Breast epithelium (tissue), 4 donors: ENCODE measurements around the gene RUFY1. TPM values are rescaled to one million over a fixed set of nuclear protein-coding genes. Genes with fewer than 3 reads are reported as not detected.
A peak's percentile ranks its signal among the peaks of the same experiment; 100 is the strongest.
"Not testable (repeated sequence)": the region's sequence is repeated elsewhere in the genome, so short reads cannot be mapped to it uniquely, and the experiment has no call there.

ENCODE experiments used
- DNase-seq, 2 donors: peaks; one replicate each; pipeline ENCODE4 v3.0.0-alpha.2; 2019; ENCODE audit warnings: low spot score in 2 of 2
- H3K27ac ChIP-seq, 2 donors: fragments of 200-600 bp; sonication (generic) in 1 of 2; one replicate each; pipeline ENCODE4 v1.5.1; 2016 to 2019; ENCODE audit warnings: mild to moderate bottlenecking in 1 of 2
- H3K27me3 ChIP-seq, 2 donors: fragments of 200-600 bp; sonication (generic) in 1 of 2; one replicate each; pipeline versions ENCODE4 v1.5.1 to v1.6.0; 2017 to 2019; ENCODE audit warnings: control low read depth in 1 of 2, mild to moderate bottlenecking in 1 of 2
- H3K36me3 ChIP-seq: fragments of 200-600 bp; one replicate; pipeline ENCODE4 v1.5.1; 2019
- H3K4me1 ChIP-seq, 2 donors: fragments of 200-600 bp; sonication (generic); one replicate each; pipeline ENCODE4 v1.5.1; 2016 to 2019; ENCODE audit warnings: control low read depth in 1 of 2
- H3K4me3 ChIP-seq, 3 donors: fragments of 200-600 bp; sonication (generic); 1 replicate in 2 of 3; 2 replicates in 1 of 3; pipeline ENCODE4 v1.5.1; 2016 to 2019; ENCODE audit warnings: mild to moderate bottlenecking in 3 of 3, moderate library complexity in 2 of 3
- H3K9me3 ChIP-seq, 2 donors: fragments of 200-600 bp; sonication (generic) in 1 of 2; one replicate each; pipeline ENCODE4 v1.5.1; 2016 to 2019; ENCODE audit warnings: control low read depth in 1 of 2
- POLR2A ChIP-seq: fragments of 450-650 bp; IDR thresholded peaks from one replicate; pipeline ENCODE4 v1.6.1; 2016; ENCODE audit warnings: antibody characterized with exemption, mild to moderate bottlenecking, moderate library complexity
- POLR2AphosphoS5 ChIP-seq, 3 donors: sonication (generic); formaldehyde crosslinking; IDR thresholded peaks; one replicate each; pipeline ENCODE4 v1.6.1; 2017; ENCODE audit warnings: antibody characterized with exemption in 3 of 3
- intact Hi-C: fragments of 100-400 bp; cut with DNase I; formaldehyde crosslinking; loops from one replicate; pipeline ENCODE4 v1.15.1; 2023; ENCODE audit warnings: low total_unique reads
- total RNA-seq, 3 donors: library from RNA; depleted of rRNA; stranded (reverse); fragments of >200 nt; gene quantifications; one replicate each; pipeline ENCODE4 v1.1.0, GENCODE V29; 2016
- TF ChIP-seq, protein P1 (sequence below), 3 donors: fragments of 450-650 bp; IDR thresholded peaks; one replicate each; pipeline ENCODE4 v1.5.1; 2016 to 2017; ENCODE audit warnings: antibody characterized with exemption in 3 of 3, mild to moderate bottlenecking in 3 of 3, moderate library complexity in 3 of 3

The RUFY1 gene
- total RNA-seq, 3 donors from 2014 or later = 51.8 to 70.0 (median 62.6) TPM

DNA sequence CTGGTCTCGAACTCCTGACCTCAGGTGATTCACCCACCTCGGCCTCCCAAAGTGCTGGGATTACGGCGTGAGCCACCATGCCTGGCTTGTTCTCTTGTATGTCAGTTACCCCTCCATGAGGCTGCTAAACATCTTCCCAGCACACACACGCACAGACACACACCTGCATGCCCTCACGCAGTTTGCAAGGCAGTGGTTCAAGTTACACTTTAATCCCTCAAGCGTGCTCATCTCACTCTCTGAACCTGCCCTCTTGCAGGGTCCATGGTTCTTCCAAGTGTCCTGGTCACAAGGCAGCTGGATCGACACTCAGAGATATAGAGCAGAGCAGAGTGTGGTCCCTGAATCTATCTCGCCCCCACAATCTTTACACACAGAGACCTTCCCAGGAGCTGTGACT is 34.1 kb upstream of the RUFY1 start:
- Histone ChIP-seq H3K4me1 (no peaks in the 10 kb centered on the region), H3K4me3 (no peak overlapping the region), H3K27ac (no peak overlapping the region), H3K36me3 (no peaks in the 10 kb centered on the region), H3K9me3 (peaks cover 0 to 5% of the 10 kb centered on the region in 2 donors), H3K27me3 (no peaks in the 10 kb centered on the region)
- intact Hi-C loops = no loop called here
- no peak for DNase-seq
- no peak for TF ChIP-seq POLR2A
- TF ChIP-seq, protein P1, sequence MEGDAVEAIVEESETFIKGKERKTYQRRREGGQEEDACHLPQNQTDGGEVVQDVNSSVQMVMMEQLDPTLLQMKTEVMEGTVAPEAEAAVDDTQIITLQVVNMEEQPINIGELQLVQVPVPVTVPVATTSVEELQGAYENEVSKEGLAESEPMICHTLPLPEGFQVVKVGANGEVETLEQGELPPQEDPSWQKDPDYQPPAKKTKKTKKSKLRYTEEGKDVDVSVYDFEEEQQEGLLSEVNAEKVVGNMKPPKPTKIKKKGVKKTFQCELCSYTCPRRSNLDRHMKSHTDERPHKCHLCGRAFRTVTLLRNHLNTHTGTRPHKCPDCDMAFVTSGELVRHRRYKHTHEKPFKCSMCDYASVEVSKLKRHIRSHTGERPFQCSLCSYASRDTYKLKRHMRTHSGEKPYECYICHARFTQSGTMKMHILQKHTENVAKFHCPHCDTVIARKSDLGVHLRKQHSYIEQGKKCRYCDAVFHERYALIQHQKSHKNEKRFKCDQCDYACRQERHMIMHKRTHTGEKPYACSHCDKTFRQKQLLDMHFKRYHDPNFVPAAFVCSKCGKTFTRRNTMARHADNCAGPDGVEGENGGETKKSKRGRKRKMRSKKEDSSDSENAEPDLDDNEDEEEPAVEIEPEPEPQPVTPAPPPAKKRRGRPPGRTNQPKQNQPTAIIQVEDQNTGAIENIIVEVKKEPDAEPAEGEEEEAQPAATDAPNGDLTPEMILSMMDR (IDR thresholded peaks at IDR 0.05) = no peak
- no peak for TF ChIP-seq POLR2AphosphoS5 (IDR thresholded peaks at IDR 0.05)

DNA sequence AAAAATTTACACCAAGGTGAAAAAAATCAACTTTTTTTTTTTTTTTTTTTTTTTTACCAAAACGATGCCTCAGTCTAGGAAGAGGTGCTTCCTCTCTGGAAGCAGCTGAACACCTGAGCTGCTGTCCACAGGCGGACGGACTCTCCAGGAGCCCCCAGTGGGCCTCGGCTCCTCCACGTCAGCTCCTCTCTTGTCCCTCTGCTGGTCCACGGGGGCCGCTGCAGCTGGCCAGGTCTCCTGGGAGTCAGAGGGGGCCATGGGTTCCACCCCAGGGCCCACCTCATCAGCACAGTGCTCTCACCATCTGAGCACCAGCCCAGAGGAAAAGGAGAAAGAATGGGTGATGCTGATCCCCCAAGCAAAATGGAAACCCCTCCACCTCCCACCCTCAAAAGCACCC is 32.6 kb upstream of the RUFY1 start:
- intact Hi-C loops, H3K27me3 ChIP-seq, H3K27ac ChIP-seq: not testable (repeated sequence)

DNA sequence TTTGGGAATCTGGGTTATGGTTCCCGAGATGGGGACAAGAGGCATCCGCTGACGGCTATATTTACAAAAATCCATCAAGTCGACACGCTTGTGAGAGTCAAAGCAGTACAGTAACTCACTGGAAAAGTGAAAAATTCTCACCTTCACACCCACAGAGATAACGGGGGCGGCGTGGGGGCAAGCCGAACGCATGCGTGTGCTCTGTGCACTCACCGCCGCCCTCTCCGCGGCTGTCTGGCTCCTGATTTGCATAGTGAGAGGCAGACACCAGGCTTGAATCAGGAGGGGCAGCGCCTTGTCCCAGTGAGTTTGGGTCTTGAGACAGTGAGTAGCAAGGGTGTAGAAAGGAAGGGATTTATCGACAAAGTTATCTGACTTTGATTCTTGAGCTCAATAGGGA is 32.0 kb upstream of the RUFY1 start:
- intact Hi-C loops, H3K9me3 ChIP-seq, H3K4me1 ChIP-seq, H3K36me3 ChIP-seq, H3K27me3 ChIP-seq, H3K27ac ChIP-seq, DNase-seq, H3K4me3 ChIP-seq: not testable (repeated sequence)

More for the DNA sequence above, 32.6 kb upstream of the RUFY1 start:
- not testable (repeated sequence) for H3K36me3 ChIP-seq, H3K4me3 ChIP-seq, H3K4me1 ChIP-seq, H3K9me3 ChIP-seq, DNase-seq

DNA sequence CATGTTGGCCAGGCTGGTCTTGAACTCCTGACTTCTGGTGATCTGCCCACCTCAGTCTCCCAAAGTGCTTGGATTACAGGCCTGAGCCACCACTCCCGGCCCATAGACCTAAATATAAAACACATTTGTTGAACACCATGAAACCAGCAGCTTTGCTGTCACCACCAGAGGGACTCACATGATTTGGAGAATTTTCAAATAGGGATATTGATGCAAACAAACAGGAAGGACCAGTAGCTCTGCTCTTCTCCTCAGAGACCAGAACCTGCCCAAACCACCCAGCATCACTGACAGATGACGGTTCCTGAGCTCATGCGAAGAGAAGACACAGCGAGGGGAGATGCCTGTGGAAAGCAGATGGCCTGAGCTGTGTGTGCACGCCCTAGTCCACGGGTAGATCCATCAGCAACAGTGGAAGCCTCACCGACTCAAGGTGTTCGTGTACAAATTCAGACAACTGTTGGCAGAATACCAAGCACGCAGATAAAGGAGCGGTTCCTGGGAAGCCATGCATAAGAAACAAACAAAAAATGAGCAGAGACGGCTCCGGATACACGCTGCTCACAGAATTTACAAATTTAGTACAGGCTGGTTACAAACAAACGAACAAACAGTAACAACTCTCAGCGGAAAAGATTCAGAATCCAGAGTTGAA is 30.8 kb upstream of the RUFY1 start:
- H3K4me1 ChIP-seq, H3K27ac ChIP-seq, DNase-seq, H3K4me3 ChIP-seq, H3K36me3 ChIP-seq, H3K9me3 ChIP-seq, H3K27me3 ChIP-seq, intact Hi-C loops: not testable (repeated sequence)

DNA sequence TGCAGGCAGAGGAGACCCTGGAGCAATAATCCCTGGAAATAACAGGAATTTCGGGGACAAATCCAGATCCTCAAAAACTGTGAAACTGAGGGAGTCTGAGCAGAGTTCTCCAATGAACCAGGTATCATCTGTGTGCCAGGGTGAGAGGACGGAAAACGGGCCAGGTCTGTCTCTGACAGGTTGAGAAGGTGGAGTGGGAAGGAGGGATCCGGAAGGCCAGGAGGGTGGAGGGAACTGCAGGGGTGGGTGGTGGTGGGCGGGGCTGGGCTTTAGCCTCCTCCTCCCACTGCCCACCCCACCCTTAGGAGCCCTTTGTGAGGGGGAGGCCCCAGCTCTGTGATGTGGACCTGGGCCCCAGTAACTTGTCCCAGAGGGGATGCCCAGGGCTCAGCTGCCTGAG is 28.2 kb upstream of the RUFY1 start:
- H3K27ac ChIP-seq, H3K27me3 ChIP-seq, H3K4me1 ChIP-seq, H3K9me3 ChIP-seq, H3K4me3 ChIP-seq, DNase-seq, intact Hi-C loops, H3K36me3 ChIP-seq: not testable (repeated sequence)

DNA sequence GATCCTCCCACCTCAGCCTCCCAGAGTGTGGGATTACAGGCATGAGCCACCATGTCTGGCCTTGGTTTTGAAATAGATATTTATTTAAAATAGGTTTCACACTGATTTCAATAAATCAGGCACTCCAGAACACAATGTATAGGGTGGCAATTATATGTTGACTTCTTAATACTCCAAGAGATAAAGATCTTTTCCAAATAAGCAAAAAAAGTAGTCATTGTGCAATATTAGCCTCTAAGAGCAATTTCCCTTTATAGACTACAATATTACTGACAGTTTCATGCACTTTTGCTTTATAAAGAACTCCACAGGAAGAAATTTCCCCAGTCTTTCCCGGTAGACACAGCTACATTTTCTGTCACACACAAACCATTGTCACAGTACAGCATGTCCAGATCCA is 23.4 kb upstream of the RUFY1 start:
- no peak for TF ChIP-seq POLR2AphosphoS5 (IDR thresholded peaks at IDR 0.05)
- TF ChIP-seq POLR2A = no peak
- TF ChIP-seq, protein P1 (IDR thresholded peaks at IDR 0.05) = no peak
- intact Hi-C loops = no loop called here
- H3K27ac ChIP-seq = no peak overlapping the region

DNA sequence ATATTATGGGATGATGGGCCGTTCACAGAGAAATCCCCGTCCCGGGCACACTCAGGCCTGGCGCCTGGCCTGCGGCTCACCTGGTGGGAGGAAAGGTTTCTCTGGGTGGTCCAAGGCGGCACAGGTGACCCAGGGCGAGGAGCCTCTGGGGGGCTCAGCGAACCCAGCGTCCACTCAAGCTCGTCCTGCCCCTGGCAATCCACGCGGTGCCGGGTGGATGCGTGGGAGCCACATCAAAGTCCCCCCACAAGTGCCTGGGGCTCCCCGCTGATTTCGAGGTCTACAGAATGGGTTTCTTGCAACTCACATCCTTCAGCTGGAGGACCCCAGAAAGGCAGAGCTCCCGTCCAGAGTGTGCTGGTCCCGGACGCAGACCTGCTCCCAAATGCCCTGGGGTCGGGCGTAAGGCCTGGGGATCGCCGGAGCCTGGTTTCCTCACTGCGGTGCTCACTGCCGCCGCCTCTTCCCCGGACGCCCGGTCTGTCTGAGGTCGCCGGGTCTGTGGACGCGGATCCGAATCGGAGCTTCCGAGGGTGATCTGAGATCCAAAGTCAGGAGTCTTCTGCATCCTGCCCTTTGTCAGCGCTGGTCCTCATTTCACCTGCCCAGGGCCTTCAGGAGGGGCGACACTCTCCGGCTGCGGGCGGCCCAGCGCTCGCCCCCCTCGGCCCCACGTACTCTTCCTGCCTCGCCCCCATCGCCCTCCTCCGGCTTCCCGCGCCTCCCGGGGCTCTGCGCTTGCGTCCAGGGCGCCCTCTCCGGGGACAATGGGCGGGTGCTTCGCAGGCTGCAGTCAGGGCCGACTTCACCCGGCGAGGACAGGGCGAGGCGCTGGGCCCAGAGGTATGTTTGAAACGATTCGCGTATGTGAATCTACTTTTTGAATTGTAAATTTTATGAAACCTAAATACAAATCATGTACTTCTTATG is 20.0 kb upstream of the RUFY1 start:
- DNase-seq = peak; percentile 62
- H3K9me3 ChIP-seq = no peaks in the 10 kb centered on the region
- no peaks in the 10 kb centered on the region for H3K36me3 ChIP-seq
- intact Hi-C loops = no loop called here
- H3K4me1 ChIP-seq = no peaks in the 10 kb centered on the region
- H3K27ac ChIP-seq = peak overlapping the region; percentile 33 to 36
- no peak for TF ChIP-seq POLR2AphosphoS5 (IDR thresholded peaks at IDR 0.05)
- TF ChIP-seq, protein P1 (IDR thresholded peaks at IDR 0.05) = no peak
- TF ChIP-seq POLR2A = no peak
- H3K27me3 ChIP-seq = no peaks in the 10 kb centered on the region
- peak overlapping the region; percentile 45 to 67 (median 59) for H3K4me3 ChIP-seq

More for the DNA sequence above, 23.4 kb upstream of the RUFY1 start:
- DNase-seq = no peak
- no peaks in the 10 kb centered on the region for H3K4me1 ChIP-seq
- no peaks in the 10 kb centered on the region for H3K36me3 ChIP-seq
- no peaks in the 10 kb centered on the region for H3K27me3 ChIP-seq
- no peak overlapping the region for H3K4me3 ChIP-seq
- no peaks in the 10 kb centered on the region for H3K9me3 ChIP-seq
